CD4-positive, alpha-beta T cell treated with Interleukin-2 at 100 ng/mL for 4 hours (primary cell): ENCODE data around the gene MYO5B.

Source experiments
- DNase-seq: peaks from one replicate; pipeline ENCODE4 v3.0.0-alpha.2; 2020; ENCODE audit warnings: low spot score

Gene MYO5B

GRCh38 chr18:50011813-50012435, 183.0 kb downstream of the MYO5B start:
- DNase-seq, result no peak

DNA sequence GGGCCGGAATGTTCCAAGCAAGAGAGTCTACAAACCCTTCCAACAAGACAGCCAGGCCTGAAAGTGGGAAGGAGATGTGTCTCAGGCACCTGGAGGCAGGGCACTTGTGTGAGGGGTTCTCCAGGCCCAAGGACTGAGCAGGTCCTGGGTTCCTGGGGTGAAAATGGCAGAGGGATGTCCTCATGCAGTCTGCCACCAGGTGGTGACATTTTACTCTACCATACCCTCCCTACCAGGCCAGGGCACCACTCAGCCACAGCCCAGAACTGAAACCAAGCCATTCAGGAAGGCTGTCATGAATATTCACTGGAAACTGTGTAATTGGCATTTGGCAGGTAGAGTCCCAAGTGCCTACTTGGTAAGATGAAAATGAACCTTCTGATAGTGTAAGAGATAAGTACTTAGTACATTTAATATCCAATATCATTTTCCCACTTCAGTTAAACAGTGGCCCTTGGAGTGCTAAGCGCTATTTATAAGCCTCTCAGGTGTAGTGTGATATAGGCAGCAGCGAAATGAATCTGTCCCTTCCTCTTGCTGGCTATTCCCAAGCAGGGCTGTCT, 185.1 kb downstream of the MYO5B start:
- peak; percentile 42 for DNase-seq

DNA sequence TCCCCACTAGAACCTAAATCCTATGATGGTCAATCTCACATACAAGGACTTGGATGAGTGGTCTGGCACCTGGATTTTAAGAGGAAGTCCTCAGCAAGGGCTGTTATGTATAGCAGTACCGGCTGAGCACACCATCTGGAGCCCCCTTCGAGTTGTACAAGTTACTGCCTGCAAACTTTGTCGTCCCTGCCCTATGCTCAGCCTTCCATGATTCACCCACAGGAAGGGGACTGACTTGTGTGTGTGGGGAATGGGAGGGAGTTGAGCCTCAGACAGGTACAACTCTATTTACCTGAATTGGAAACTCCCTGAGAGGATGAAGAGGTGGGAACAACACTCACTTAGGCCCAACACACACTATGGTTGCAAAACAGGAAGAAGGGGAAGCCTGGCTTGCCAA, 186.6 kb downstream of the MYO5B start:
- DNase-seq, result no peak

GRCh38 chr18:50006470-50007046, 188.4 kb downstream of the MYO5B start:
- DNase-seq, result no peak

GRCh38 chr18:50004013-50004412, 190.9 kb downstream of the MYO5B start:
- DNase-seq, result no peak

- no peak for DNase-seq
These were observed 192.2 kb downstream of the MYO5B start for GRCh38 chr18:50002781-50003180.

- no peak for DNase-seq
These were observed 194.7 kb downstream of the MYO5B start for GRCh38 chr18:50000227-50000626.

- DNase-seq, result no peak
These were observed 195.8 kb downstream of the MYO5B start for GRCh38 chr18:49999128-49999527.

GRCh38 chr18:49997558-49997957, 197.4 kb downstream of the MYO5B start:
- no peak for DNase-seq

DNA sequence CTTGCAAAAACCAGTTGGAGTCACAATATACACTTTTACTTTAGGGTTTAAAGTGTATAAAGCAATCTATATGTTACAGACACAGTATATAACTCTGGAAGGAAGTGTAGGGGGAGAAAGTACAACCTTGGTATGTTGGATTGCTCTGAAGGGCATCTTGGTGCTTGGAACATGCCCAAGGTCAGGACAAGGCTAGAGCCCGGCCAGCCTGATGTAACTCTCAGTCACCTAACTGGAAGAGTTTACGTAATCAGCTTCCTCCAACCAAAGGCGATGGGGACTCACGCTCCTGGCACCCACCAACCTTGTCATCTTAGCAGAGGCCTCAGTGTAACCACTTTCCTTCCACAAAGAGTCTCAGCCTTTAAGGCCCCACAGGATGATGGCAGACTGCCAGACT, 200.5 kb downstream of the MYO5B start:
- DNase-seq, result no peak

GRCh38 chr18:49993299-49993698, 201.6 kb downstream of the MYO5B start:
- no peak for DNase-seq

GRCh38 chr18:49988733-49989132, 206.2 kb downstream of the MYO5B start:
- DNase-seq, result no peak

DNA sequence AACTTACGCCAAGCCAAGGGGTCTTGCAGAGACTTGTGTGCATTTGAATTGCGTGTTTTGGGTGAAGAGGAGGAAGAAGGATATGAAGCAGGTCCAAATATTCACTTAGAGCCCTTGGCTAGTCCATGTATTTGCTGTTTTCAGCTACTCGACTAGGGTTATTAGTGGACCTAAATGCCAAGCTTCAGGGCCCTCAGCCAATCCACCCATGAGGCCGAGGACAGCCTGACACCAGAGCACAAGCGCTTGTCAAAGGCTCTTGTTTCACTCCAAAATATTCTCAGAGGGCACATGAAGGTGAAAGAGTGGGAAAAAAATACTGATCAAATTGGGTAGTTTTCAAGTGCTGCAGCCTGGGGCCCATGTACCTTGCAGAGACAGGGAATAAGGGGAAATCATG, 206.8 kb downstream of the MYO5B start:
- no peak for DNase-seq

- no peak for DNase-seq
These were observed 209.7 kb downstream of the MYO5B start for GRCh38 chr18:49985236-49985635.

DNA sequence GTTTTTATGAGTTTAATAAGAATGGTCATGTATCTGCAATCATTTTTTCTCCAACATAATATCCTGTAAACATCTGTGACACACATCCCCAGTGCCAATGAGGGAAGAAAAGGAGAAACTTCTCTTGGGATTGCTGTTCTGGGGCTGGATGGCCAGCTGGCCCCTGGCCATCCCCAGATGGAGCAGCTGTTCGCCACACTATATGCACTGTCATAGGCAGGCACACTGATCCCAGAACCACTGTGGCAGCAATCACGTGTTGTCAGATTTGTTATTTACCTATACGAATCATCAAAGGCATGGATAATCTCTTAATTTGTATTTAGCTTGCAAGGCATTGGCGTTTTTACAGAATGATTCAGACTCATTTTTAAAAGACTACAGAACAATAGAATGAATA, 214.1 kb downstream of the MYO5B start:
- no peak for DNase-seq

- DNase-seq, result no peak
These were observed 218.0 kb downstream of the MYO5B start for GRCh38 chr18:49976795-49977560.

- DNase-seq, result no peak
These were observed 218.9 kb downstream of the MYO5B start for GRCh38 chr18:49976001-49976400.

DNA sequence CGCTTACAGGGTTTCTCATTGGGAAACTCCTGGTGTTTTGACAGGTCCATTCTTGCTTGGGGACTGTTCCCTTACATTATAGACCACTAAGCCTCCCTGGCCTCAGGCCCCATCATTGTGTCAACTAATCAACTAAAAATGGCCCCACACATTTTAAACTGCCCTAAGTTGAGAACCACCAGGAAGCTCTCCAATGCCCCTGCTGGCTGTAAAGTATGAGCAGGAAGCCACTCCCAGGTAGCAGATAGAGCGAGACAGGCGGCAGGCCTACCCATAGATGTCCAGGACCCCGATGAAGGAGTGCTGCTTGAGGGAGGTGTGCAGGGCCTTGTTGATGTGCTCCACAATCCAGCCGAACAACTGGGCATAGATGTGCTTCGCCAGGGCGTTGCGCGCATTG, 220.9 kb downstream of the MYO5B start:
- no peak for DNase-seq

- no peak for DNase-seq
These were observed 221.4 kb downstream of the MYO5B start for GRCh38 chr18:49973592-49973991.

DNA sequence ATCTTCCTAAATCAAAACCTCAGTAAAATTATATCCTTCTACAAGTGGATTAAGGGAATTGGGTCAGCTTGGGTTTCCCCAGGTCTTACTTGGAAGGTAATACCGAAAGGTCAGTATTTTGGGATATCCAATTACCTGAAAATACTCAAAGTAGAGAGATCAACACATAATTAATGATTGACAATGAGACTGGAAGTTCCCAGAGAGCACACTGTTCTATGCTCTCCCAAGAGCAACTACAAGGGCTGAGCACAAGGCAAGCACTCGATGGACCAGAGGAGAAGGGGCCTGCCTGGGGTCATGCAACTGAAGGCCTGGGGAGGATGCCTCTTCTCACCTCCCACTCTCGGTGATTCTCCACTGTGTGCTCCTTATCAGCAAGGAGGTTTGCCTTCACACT, 222.4 kb downstream of the MYO5B start:
- DNase-seq, result no peak

GRCh38 chr18:49971462-49971861, 223.5 kb downstream of the MYO5B start:
- DNase-seq, result no peak

GRCh38 chr18:49970319-49970718, 224.6 kb downstream of the MYO5B start:
- no peak for DNase-seq

- no peak for DNase-seq
These were observed 226.2 kb downstream of the MYO5B start for GRCh38 chr18:49968644-49969309.
